Coronary artery (tissue), 2 donors: ENCODE measurements around the gene EPB41L2.

Source experiments
- DNase-seq: peaks from one replicate; pipeline ENCODE4 v3.0.0-alpha.2; 2017; ENCODE audit warnings: low spot score
- H3K27ac ChIP-seq, 2 donors: fragments of 200-600 bp; sonication (generic); one replicate each; pipeline ENCODE4 v1.5.1; 2016 to 2019
- H3K4me3 ChIP-seq: fragments of 200-600 bp; sonication (generic); 2 replicates; pipeline ENCODE4 v1.5.1; 2016; ENCODE audit warnings: mild to moderate bottlenecking, moderate library complexity
- CTCF ChIP-seq: fragments of 200-600 bp; sonication (generic); IDR thresholded peaks from one replicate; pipeline ENCODE4 v1.5.1; 2019; ENCODE audit warnings: antibody characterized with exemption

Gene EPB41L2

GRCh38 chr6:130794738-130795137 is 268.3 kb downstream of the EPB41L2 start:
- DNase-seq, result no peak
- TF ChIP-seq CTCF, result no peak
- Histone ChIP-seq H3K4me3 (no peak overlapping the region), H3K27ac (no peak overlapping the region)

DNA sequence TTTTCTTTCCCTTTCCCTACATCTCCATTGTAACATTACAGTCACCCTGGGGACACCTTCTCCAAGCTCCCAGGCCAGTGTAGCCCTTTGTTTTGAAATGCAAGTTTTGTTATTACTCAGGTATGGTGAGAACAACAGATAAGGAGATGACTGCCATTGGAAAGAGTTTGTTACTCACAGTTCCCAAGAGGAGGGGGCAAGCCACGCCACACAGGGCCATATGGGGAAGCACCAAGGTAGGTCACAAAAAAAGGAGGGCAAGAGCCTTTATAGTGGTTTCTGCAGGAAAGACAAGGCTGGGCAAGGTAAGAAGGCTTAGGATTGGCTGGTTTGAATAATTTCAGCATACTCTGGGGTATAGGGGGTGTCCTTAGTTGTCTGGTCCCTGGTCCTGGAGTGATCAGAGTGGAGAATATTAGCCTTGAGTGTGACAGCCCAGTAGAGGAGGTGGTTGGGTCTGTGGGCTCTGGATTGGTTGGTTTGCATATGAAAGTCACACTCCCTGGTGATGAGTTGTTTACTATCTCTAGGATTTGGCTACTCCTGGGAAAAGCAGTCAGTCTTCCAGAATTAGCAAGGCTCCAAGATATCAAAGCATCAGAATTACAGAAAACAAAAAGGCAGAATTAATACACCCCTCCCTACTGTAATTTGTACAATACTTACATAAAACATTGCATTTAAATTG is 268.9 kb downstream of the EPB41L2 start:
- no peak overlapping the region for H3K27ac ChIP-seq
- no peak overlapping the region for H3K4me3 ChIP-seq
- no peak for DNase-seq
- no peak for TF ChIP-seq CTCF
